OCI-LY7 (cell line): ENCODE data around the gene NSL1. TPM values are rescaled to one million over a fixed set of nuclear protein-coding genes. Genes with fewer than 3 reads are reported as not detected.

Experiments
- BruUV-seq: library from RNA; stranded (reverse); fragments of 400-500 nt; replicated peaks from 2 replicates; lab custom pipeline; 2021; lab: Mats Ljungman, UMichigan
- CTCF ChIA-PET: fragments of 300-600 bp; sonication (Branson Sonifier 250); formaldehyde crosslinking; loops from one replicate; lab custom pipeline; 2022; ENCODE audit warnings: antibody characterized with exemption; ENCODE audit not compliant: unreplicated experiment; lab: Charles Lee
- POLR2A ChIA-PET: fragments of 300-600 bp; sonication (Branson Sonifier 250); formaldehyde crosslinking; loops from one replicate; lab custom pipeline; 2022; ENCODE audit warnings: antibody characterized with exemption; lab: Charles Lee
- DNase-seq: peaks from one replicate; pipeline ENCODE4 v3.0.0-alpha.2; 2015; ENCODE audit warnings: low spot score
- H2AFZ ChIP-seq: fragments of 200-600 bp; sonication (generic), shearing (Covaris generic); 2 replicates; pipeline ENCODE4 v1.6.1; 2014; ENCODE audit warnings: mild to moderate bottlenecking, antibody characterized with exemption, low read length, moderate library complexity
- H3K27ac ChIP-seq: fragments of 200-600 bp; sonication (generic); 2 replicates; pipeline ENCODE4 v1.5.1; 2014; ENCODE audit warnings: mixed run types, low read depth, mild to moderate bottlenecking, moderate library complexity, low read length, inconsistent platforms; ENCODE audit not compliant: poor library complexity, severe bottlenecking
- H3K36me3 ChIP-seq: fragments of 200-600 bp; sonication (generic); 2 replicates; pipeline ENCODE4 v1.6.1; 2014; ENCODE audit warnings: mild to moderate bottlenecking, antibody characterized with exemption, low read length, moderate library complexity, mixed read lengths; ENCODE audit not compliant: insufficient read depth
- H3K4me1 ChIP-seq: fragments of 200-600 bp; sonication (generic); 2 replicates; pipeline ENCODE4 v1.5.1; 2014; ENCODE audit warnings: mild to moderate bottlenecking, low read length; ENCODE audit not compliant: insufficient read depth, poor library complexity, severe bottlenecking
- H3K4me2 ChIP-seq: fragments of 200-600 bp; sonication (generic); 2 replicates; pipeline ENCODE4 v1.6.1; 2014; ENCODE audit warnings: mild to moderate bottlenecking, low read length
- H3K4me3 ChIP-seq: fragments of 200-600 bp; sonication (generic); 2 replicates; pipeline ENCODE4 v1.5.1; 2014; ENCODE audit warnings: mild to moderate bottlenecking, low read depth, low read length; ENCODE audit not compliant: poor library complexity, severe bottlenecking
- H3K79me2 ChIP-seq: fragments of 200-600 bp; sonication (generic); 2 replicates; pipeline ENCODE4 v1.6.1; 2016; ENCODE audit warnings: low read depth, mild to moderate bottlenecking, low read length, moderate library complexity, mixed read lengths; ENCODE audit not compliant: insufficient read depth
- H3K9me2 ChIP-seq: fragments of 200-600 bp; sonication (generic); 2 replicates; pipeline ENCODE4 v1.6.1; 2016; ENCODE audit warnings: mild to moderate bottlenecking, low read length, mixed read lengths; ENCODE audit not compliant: insufficient read depth
- H3K9me3 ChIP-seq: fragments of 200-600 bp; sonication (generic); 2 replicates; pipeline ENCODE4 v1.6.1; 2014; ENCODE audit warnings: mild to moderate bottlenecking, mixed run types, low read length, mixed read lengths
- H4K20me1 ChIP-seq: fragments of 200-600 bp; sonication (generic); 2 replicates; pipeline ENCODE4 v1.6.1; 2014; ENCODE audit warnings: mild to moderate bottlenecking, antibody characterized with exemption, low read length, moderate library complexity, mixed read lengths; ENCODE audit not compliant: insufficient read depth
- EZH2phosphoT487 ChIP-seq: fragments of 200-600 bp; sonication (generic); IDR thresholded peaks from 2 replicates; pipeline ENCODE4 v1.6.1; 2018; ENCODE audit warnings: low read depth, borderline replicate concordance, mild to moderate bottlenecking, mixed run types, antibody characterized with exemption, low read length, moderate library complexity, mixed read lengths
- intact Hi-C: fragments of 100-400 bp; cut with micrococcal nuclease; formaldehyde crosslinking; loops from one replicate; pipeline ENCODE4 v1.10.0; 2022; ENCODE audit not compliant: unreplicated experiment
- total RNA-seq, 2 experiments: library from RNA; depleted of rRNA in 1 of 2; stranded (reverse); fragments of >200 nt in 1 of 2; shearing (Covaris generic) in 1 of 2; gene quantifications; 2 replicates each; pipeline ENCODE4 v1.2.3, GENCODE V29; 2014 to 2022
- TF ChIP-seq, protein P1 (sequence below): fragments of 200-600 bp; sonication (generic); conservative IDR thresholded peaks from 2 replicates; pipeline ENCODE4 v1.5.1; 2014; ENCODE audit warnings: mild to moderate bottlenecking, antibody characterized with exemption, low read length, moderate library complexity, mixed read lengths

NSL1 gene
- total RNA-seq, 2 experiments from 2014 or later, result 66.8 to 70.9 TPM

DNA sequence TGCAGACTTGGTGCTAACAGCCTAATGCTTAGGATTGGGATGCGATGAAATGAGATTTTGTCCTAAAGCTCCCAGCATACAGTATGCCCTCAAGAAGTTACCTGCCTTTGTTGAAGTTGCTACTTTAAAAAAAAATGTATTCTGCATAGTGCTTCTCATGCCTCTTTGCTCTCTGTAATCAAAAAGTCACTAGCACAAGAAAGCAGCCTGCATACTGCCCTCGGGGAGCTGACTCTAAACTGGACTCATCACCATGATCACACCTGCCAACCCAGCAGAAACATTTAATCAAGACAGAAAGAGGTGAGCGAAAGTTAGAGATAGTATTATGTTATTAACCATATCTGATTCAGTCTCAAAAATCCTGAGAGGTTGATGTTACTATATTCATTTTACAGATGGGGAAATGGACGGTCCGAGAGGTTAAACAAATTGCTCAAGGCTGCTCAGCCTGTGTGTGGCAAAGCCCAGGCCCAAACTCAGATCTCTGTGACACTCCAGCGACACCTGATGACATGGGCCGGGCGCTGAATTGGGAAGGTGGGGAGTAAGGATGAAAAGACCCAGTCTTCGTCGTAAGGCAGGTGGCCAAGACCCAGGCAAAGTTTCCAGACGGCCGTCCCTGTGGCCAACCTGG, 93.0 kb downstream of the NSL1 start:
- no TSS peak for BruUV-seq
- H2AFZ ChIP-seq, result peak overlapping the region; percentile 57; the same call in 1 of the 2 replicates
- TF ChIP-seq EZH2phosphoT487, result no peak
- TF ChIP-seq, protein P1, sequence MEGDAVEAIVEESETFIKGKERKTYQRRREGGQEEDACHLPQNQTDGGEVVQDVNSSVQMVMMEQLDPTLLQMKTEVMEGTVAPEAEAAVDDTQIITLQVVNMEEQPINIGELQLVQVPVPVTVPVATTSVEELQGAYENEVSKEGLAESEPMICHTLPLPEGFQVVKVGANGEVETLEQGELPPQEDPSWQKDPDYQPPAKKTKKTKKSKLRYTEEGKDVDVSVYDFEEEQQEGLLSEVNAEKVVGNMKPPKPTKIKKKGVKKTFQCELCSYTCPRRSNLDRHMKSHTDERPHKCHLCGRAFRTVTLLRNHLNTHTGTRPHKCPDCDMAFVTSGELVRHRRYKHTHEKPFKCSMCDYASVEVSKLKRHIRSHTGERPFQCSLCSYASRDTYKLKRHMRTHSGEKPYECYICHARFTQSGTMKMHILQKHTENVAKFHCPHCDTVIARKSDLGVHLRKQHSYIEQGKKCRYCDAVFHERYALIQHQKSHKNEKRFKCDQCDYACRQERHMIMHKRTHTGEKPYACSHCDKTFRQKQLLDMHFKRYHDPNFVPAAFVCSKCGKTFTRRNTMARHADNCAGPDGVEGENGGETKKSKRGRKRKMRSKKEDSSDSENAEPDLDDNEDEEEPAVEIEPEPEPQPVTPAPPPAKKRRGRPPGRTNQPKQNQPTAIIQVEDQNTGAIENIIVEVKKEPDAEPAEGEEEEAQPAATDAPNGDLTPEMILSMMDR, result no peak
- peak; percentile 31 for DNase-seq
- no peaks in the 10 kb centered on the region for H3K9me2 ChIP-seq
- H3K4me3 ChIP-seq, result peak overlapping the region; percentile 68
- H3K27ac ChIP-seq, result no peak overlapping the region
- no peaks in the 10 kb centered on the region for H3K9me3 ChIP-seq
- POLR2A ChIA-PET, result interaction anchor here (0.6 to 2.1 kb wide), 4 partner anchors 15 to 109 kb away, joined by 3 to 6 read pairs (median 4); no protein-coding TSS in a partner anchor
- intact Hi-C loops, result loop anchor here (1.0 kb wide), 2 partner anchors 32 to 84 kb away; no protein-coding TSS in a partner anchor
- no peaks in the 10 kb centered on the region for H4K20me1 ChIP-seq
- H3K36me3 ChIP-seq, result no peaks in the 10 kb centered on the region
- H3K79me2 ChIP-seq, result no peaks in the 10 kb centered on the region
- H3K4me1 ChIP-seq, result peaks cover 33% of the 10 kb centered on the region
- CTCF ChIA-PET, result no interaction called here
- peak overlapping the region; percentile 61 for H3K4me2 ChIP-seq

GRCh38 chr1:212696721-212697331, 94.8 kb downstream of the NSL1 start:
- H3K36me3 ChIP-seq, result no peaks in the 10 kb centered on the region
- H3K4me2 ChIP-seq, result peak overlapping the region; percentile 34; the same call in 1 of the 2 replicates
- H3K4me1 ChIP-seq, result peaks cover 33% of the 10 kb centered on the region
- H3K9me2 ChIP-seq, result no peaks in the 10 kb centered on the region
- TF ChIP-seq, protein P1, result no peak
- TF ChIP-seq EZH2phosphoT487, result no peak
- H3K9me3 ChIP-seq, result no peaks in the 10 kb centered on the region
- BruUV-seq, result no TSS peak
- intact Hi-C loops, result no loop called here
- H3K27ac ChIP-seq, result no peak overlapping the region
- DNase-seq, result no peak
- CTCF ChIA-PET, result interaction anchor here (0.6 to 1.2 kb wide), 2 partner anchors 13 to 32 kb away, joined by 3 to 5 read pairs; no protein-coding TSS in a partner anchor
- H4K20me1 ChIP-seq, result no peaks in the 10 kb centered on the region
- no peaks in the 10 kb centered on the region for H3K79me2 ChIP-seq
- POLR2A ChIA-PET, result interaction anchor here (1.1 to 2.1 kb wide), 2 partner anchors 13 to 122 kb away, joined by 3 to 6 read pairs; no protein-coding TSS in a partner anchor
- H2AFZ ChIP-seq, result peak overlapping the region; percentile 27; the same call in 1 of the 2 replicates
- H3K4me3 ChIP-seq, result no peak overlapping the region
